Nephron progenitor cell (in vitro differentiated cells): ENCODE measurements around the gene LENG9.
"Not testable (repeated sequence)": the region's sequence is repeated elsewhere in the genome, so short reads cannot be mapped to it uniquely, and the experiment has no call there.

Experiments
- DNase-seq: peaks from one replicate; pipeline ENCODE4 v3.0.0; 2021
- H3K27ac Mint-ChIP-seq: 2 replicates; pipeline ENCODE4 v1.8.0; 2021; ENCODE audit warnings: mild to moderate bottlenecking, moderate library complexity, mixed read lengths
- H3K27me3 Mint-ChIP-seq: 2 replicates; pipeline ENCODE4 v1.8.0; 2021; ENCODE audit warnings: mild to moderate bottlenecking, low read depth, mixed read lengths; ENCODE audit not compliant: poor library complexity
- H3K36me3 Mint-ChIP-seq: 2 replicates; pipeline ENCODE4 v1.8.0; 2021; ENCODE audit warnings: low read depth, mixed read lengths
- H3K4me1 Mint-ChIP-seq: 2 replicates; pipeline ENCODE4 v1.8.0; 2021; ENCODE audit warnings: mixed read lengths
- H3K4me3 Mint-ChIP-seq: 2 replicates; pipeline ENCODE4 v1.8.0; 2021; ENCODE audit warnings: mild to moderate bottlenecking, moderate library complexity, mixed read lengths
- H3K9me3 Mint-ChIP-seq: 2 replicates; pipeline ENCODE4 v1.8.0; 2021; ENCODE audit warnings: mild to moderate bottlenecking, moderate library complexity, mixed read lengths
- TF ChIP-seq, protein P1 (sequence below): fragments of 200-600 bp; sonication (generic); IDR thresholded peaks from 2 replicates; pipeline ENCODE4 v1.5.0; 2021; ENCODE audit warnings: antibody characterized with exemption

Gene LENG9

DNA sequence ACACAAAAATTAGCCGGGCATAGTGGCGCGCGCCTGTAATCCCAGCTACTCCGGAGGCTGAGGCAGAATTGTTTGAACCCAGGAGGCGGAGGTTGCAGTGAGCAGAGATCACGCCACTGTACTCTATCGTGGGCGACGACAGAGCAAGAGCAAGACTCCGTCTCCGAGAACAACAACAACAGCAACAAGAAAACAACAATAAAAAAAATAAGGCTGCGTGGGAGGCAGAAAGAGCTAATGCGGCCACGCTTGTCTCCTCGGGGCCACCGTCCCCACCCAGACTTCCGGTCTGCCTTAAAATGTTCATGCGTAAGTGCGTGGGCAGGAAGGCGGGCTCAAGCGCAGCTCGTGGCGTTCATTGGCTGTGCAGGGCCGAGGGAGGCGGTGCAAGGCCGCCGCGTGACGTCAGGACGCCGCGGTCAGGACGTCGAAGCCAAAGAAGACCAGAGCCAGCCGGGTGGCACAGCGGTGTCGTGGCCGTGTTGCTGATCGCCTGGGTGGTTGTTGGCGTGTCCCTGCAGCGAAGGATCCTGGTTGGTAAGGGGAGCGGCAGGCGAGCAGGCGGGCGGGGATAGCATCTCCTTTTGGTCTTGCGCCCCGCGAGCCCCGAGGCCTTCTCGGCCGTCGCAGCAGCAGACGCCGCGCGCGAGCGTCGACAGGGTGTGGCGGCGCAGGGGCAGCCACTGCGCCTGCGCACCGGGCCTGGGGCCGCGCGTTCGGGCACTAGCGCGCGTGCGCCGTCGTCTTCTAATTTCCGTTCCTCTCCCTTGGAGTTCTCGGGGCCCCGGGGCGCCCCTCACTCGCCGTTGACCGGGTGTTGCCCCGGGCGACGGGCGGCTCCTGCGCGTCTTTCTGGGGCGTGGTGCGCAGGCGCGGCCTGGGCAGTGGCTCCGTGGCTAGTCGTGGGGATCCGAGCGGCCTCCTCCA, 14.5 kb downstream of the LENG9 start, which contains the start of gene LENG8:
TSS of gene LENG8 (plus strand) at position 426 of the 927 bp plus-strand sequence. CDS start 2,146 bp downstream, outside the sequence.
- Mint-ChIP-seq H3K4me3 (peak within 1 kb of the TSS; percentile 100), H3K4me1 (peaks cover 37% of the 10 kb centered on the region), H3K27ac (peak within 1 kb of the TSS; percentile 100), H3K27me3 (peaks cover 7% of the 10 kb centered on the region), H3K36me3 (peaks cover 36% of the 10 kb centered on the region), H3K9me3 (no peaks in the 10 kb centered on the region)
- peak; percentile 91 for DNase-seq
- TF ChIP-seq, protein P1, sequence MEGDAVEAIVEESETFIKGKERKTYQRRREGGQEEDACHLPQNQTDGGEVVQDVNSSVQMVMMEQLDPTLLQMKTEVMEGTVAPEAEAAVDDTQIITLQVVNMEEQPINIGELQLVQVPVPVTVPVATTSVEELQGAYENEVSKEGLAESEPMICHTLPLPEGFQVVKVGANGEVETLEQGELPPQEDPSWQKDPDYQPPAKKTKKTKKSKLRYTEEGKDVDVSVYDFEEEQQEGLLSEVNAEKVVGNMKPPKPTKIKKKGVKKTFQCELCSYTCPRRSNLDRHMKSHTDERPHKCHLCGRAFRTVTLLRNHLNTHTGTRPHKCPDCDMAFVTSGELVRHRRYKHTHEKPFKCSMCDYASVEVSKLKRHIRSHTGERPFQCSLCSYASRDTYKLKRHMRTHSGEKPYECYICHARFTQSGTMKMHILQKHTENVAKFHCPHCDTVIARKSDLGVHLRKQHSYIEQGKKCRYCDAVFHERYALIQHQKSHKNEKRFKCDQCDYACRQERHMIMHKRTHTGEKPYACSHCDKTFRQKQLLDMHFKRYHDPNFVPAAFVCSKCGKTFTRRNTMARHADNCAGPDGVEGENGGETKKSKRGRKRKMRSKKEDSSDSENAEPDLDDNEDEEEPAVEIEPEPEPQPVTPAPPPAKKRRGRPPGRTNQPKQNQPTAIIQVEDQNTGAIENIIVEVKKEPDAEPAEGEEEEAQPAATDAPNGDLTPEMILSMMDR: no peak

DNA sequence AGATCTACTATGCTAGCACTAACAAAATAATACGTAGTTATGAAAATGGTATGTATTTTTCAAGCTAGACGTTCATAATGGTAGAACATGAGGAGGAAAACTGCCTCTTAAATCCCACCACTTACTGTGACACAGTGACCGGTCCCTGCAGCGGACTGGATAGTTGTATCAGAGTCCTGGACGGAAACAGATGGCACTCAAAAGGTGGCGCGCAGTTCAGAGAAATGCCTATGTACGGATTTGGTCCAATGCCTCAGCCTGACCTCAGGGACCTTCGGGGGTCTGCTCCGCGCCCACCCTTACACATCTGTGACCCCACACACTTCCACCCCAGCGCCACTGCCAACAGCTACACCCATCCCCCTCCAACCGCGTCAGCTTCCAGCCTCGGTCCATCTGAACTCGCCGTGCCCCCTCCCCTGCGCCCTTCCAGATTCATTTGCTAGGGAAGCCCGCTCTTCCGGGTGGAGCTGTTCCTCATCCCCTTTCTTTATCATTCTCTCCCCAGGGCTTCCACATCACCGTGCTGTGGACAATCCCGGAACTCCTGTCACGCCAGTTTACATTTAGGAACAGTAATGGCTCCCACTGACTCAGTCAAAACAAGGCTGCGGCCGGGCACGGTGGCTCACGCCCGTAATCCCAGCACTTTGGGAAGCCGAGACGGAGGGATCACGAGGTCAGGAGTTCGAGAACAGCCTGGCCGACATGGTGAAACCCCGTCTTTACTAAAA, 15.4 kb downstream of the LENG9 start:
- DNase-seq: peak; percentile 63
- Mint-ChIP-seq H3K4me1 (peaks cover 37% of the 10 kb centered on the region), H3K36me3 (peaks cover 31% of the 10 kb centered on the region), H3K4me3 (peak overlapping the region; percentile 100), H3K27ac (peak overlapping the region; percentile 100), H3K27me3 (peaks cover 6% of the 10 kb centered on the region), H3K9me3 (no peaks in the 10 kb centered on the region)
- TF ChIP-seq, protein P1: no peak

DNA sequence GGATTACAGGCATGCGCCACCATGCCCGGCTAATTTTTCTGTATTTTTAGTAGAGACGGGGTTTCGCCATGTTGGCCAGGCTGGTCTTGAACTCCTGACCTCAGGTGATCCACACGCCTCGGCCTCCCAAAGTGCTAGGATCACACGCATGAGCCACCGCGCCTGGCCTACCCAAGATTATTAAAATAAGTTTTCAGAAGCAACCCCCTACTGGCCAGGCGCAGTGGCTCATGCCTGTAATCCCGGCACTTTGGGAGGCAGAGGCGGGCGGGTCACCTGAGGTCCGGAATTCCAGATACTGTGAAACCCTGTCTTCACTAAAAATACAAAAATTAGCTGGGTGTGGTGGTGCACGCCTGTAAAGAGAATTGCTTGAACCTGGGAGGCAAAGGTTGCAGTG, 17.2 kb downstream of the LENG9 start:
- DNase-seq, H3K27me3 Mint-ChIP-seq, H3K9me3 Mint-ChIP-seq, H3K27ac Mint-ChIP-seq, H3K4me3 Mint-ChIP-seq: not testable (repeated sequence)
- Mint-ChIP-seq H3K4me1 (peaks cover 36% of the 10 kb centered on the region), H3K36me3 (peaks cover 30% of the 10 kb centered on the region)

DNA sequence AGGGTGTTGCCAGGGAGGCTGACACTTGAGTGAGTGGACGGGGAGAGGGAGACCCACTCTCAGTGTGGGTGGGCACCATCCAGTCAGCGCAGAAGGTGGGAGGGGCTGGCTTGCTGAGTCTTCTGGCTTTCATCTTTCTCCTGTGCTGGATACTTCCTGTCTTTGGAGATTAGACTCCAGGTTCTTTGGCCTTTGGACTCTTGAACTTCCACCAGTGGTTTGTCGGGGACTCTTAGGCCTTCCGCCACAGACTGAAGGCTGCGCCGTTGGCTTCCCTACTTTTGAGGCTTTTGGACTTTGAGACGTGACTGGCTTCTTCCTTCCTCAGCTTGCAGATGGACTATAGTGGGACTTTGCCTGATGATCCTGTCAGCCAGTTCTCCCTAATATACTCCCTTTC, 18.8 kb downstream of the LENG9 start:
- Mint-ChIP-seq H3K36me3 (peaks cover 24% of the 10 kb centered on the region), H3K27me3 (peaks cover 4% of the 10 kb centered on the region), H3K9me3 (no peaks in the 10 kb centered on the region), H3K27ac (no peak overlapping the region), H3K4me1 (peaks cover 21% of the 10 kb centered on the region), H3K4me3 (no peak overlapping the region)
- TF ChIP-seq, protein P1: no peak
- no peak for DNase-seq

DNA sequence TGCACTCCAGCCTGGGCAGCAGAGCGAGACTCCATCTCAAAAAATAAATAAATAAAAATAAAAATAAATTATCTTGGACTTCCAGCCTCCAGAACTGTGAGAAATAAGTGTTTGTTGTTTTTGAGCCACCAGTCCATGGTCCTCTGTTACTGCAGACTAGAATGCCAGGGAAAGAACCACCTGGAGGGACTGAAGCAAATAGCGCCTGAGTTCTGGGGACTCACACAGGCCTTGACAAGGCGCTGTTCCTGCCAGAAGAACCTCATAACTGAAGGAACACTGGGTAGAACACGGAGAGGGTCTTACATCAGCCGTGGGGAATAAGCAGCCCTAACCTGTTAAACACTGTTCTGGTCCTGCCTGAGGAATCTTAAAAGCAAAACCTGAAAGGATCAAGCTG, 22.9 kb downstream of the LENG9 start:
- Mint-ChIP-seq H3K4me1 (peaks cover 31% of the 10 kb centered on the region), H3K9me3 (no peaks in the 10 kb centered on the region), H3K27ac (peak overlapping the region; percentile 79), H3K27me3 (peaks cover 3% of the 10 kb centered on the region), H3K36me3 (peaks cover 28% of the 10 kb centered on the region), H3K4me3 (no peak overlapping the region)
- DNase-seq: no peak
- TF ChIP-seq, protein P1: no peak

DNA sequence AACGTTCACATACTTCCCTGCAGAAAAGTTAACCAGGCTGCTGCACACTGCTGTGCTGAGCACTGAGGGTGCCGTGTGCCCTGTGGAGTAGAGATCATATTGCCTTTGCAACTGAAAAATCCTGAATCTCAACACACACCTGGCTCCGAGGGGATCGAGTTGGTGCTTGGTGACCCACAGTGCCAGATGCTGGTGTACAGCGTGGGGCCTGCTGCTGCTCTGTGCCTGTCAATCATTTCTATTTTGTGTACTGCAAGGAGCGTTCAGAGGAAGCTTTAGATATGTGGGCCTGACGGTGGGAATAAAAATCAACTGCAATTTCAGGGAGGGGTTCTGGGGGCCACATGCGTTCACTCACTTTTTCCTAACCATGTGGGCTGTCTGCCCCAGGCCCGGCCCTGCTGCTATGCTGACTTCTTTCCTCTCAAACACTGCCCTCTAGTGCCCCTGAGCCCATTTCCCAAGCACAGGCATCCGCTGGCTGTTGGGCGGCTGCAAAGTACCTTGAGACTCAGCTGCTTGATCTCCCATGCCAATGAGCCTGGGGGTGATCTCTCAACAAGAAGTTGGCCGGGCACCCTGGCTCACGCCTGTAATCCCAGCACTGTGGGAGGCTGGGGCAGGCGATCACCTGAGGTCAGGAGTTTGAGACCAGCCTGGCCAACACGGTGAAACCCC, 24.3 kb downstream of the LENG9 start:
- TF ChIP-seq, protein P1: peak; percentile 46
- no peak overlapping the region for H3K27ac Mint-ChIP-seq

More for the DNA sequence above, 24.3 kb downstream of the LENG9 start:
- no peak overlapping the region for H3K4me3 Mint-ChIP-seq
- peaks cover 38% of the 10 kb centered on the region for H3K4me1 Mint-ChIP-seq
- peaks cover 3% of the 10 kb centered on the region for H3K27me3 Mint-ChIP-seq
- H3K9me3 Mint-ChIP-seq: no peaks in the 10 kb centered on the region
- H3K36me3 Mint-ChIP-seq: peaks cover 25% of the 10 kb centered on the region
- peak; percentile 63 for DNase-seq
